Neural cell (in vitro differentiated cells): ENCODE results near the gene GAPDHS. TPM values are rescaled to one million over a fixed set of nuclear protein-coding genes. Genes with fewer than 3 reads are reported as not detected.

Source experiments
- H2AFZ ChIP-seq: fragments of 200-600, 300-800 bp; sonication (generic), shearing (Covaris generic); 2 replicates; pipeline ENCODE4 v1.6.0; 2014; ENCODE audit warnings: low read depth, mild to moderate bottlenecking, antibody characterized with exemption, low read length, moderate library complexity
- H3F3A ChIP-seq: fragments of 200-600 bp; shearing (Covaris generic); 2 replicates; pipeline ENCODE4 v1.6.1; 2016; ENCODE audit warnings: mild to moderate bottlenecking, moderate library complexity, mixed read lengths, antibody characterized with exemption, low read length; ENCODE audit not compliant: insufficient read depth, poor library complexity, severe bottlenecking
- H3K27ac ChIP-seq: fragments of 200-600, 300-800 bp; sonication (generic), shearing (Covaris generic); 2 replicates; pipeline ENCODE4 v1.5.1; 2014; ENCODE audit warnings: mild to moderate bottlenecking, low read length, moderate library complexity
- H3K27me3 ChIP-seq: fragments of 300-800, 200-600 bp; sonication (generic), shearing (Covaris generic); 2 replicates; pipeline ENCODE4 v1.6.0; 2014; ENCODE audit warnings: mild to moderate bottlenecking, low read depth, low read length, moderate library complexity; ENCODE audit not compliant: insufficient read depth
- H3K36me3 ChIP-seq: fragments of 300-800, 200-600 bp; sonication (generic), shearing (Covaris generic); 2 replicates; pipeline ENCODE4 v1.5.1; 2014; ENCODE audit warnings: mild to moderate bottlenecking, antibody characterized with exemption, low read length, moderate library complexity; ENCODE audit not compliant: insufficient read depth
- H3K4me2 ChIP-seq: fragments of 300-800, 200-600 bp; sonication (generic), shearing (Covaris generic); 2 replicates; pipeline ENCODE4 v1.6.0; 2014; ENCODE audit warnings: mild to moderate bottlenecking, low read length
- H3K4me3 ChIP-seq: fragments of 300-800, 200-600 bp; sonication (generic), shearing (Covaris generic); 2 replicates; pipeline ENCODE4 v1.5.1; 2014; ENCODE audit warnings: mild to moderate bottlenecking, low read length, moderate library complexity
- H3K79me2 ChIP-seq: fragments of 200-600 bp; shearing (Covaris generic); replicated peaks from 2 replicates; pipeline ENCODE4 v1.6.0; 2014; ENCODE audit warnings: mild to moderate bottlenecking, low read length, moderate library complexity; ENCODE audit not compliant: insufficient read depth
- H3K9ac ChIP-seq: fragments of 300-800, 200-600 bp; sonication (generic), shearing (Covaris generic); 2 replicates; pipeline ENCODE4 v1.6.1; 2016; ENCODE audit warnings: mild to moderate bottlenecking, low read length, mixed read lengths
- H3K9me2 ChIP-seq: fragments of 200-600 bp; shearing (Covaris generic); 2 replicates; pipeline ENCODE4 v1.6.1; 2016; ENCODE audit warnings: mild to moderate bottlenecking, low read length, mixed read lengths; ENCODE audit not compliant: insufficient read depth
- H3K9me3 ChIP-seq: fragments of 200-600, 300-800 bp; sonication (generic), shearing (Covaris generic); 2 replicates; pipeline ENCODE4 v1.6.1; 2016; ENCODE audit warnings: mild to moderate bottlenecking, mixed run types, low read length, moderate library complexity, mixed read lengths
- H4K20me1 ChIP-seq: fragments of 200-600 bp; shearing (Covaris generic); 2 replicates; pipeline ENCODE4 v1.6.1; 2016; ENCODE audit warnings: mild to moderate bottlenecking, mixed run types; ENCODE audit not compliant: insufficient read depth
- CTCF ChIP-seq: fragments of 450-650 bp; IDR thresholded peaks from 2 replicates; pipeline ENCODE4 v1.5.1; 2014; ENCODE audit warnings: antibody characterized with exemption, mild to moderate bottlenecking, moderate library complexity; ENCODE audit not compliant: poor library complexity, severe bottlenecking
- EP300 ChIP-seq: fragments of 450-650 bp; conservative IDR thresholded peaks from 2 replicates; pipeline ENCODE4 v1.6.1; 2014; ENCODE audit warnings: antibody characterized with exemption, mild to moderate bottlenecking, moderate library complexity; ENCODE audit not compliant: poor library complexity, severe bottlenecking
- EZH2 ChIP-seq: fragments of 200-600, 300-800 bp; shearing (Covaris generic), sonication (generic); IDR thresholded peaks from 2 replicates; pipeline ENCODE4 v1.6.1; 2014; ENCODE audit warnings: antibody characterized with exemption, low read length, borderline replicate concordance, mild to moderate bottlenecking; ENCODE audit not compliant: insufficient read depth, poor library complexity, severe bottlenecking
- MXI1 ChIP-seq: fragments of 450-650 bp; conservative IDR thresholded peaks from 2 replicates; pipeline ENCODE4 v1.6.1; 2014; ENCODE audit warnings: antibody characterized with exemption, mild to moderate bottlenecking; ENCODE audit not compliant: poor library complexity, severe bottlenecking
- POLR2AphosphoS5 ChIP-seq: IDR thresholded peaks from 2 replicates; pipeline ENCODE4 v1.6.1; 2012
- RAD21 ChIP-seq: fragments of 450-650 bp; conservative IDR thresholded peaks from 2 replicates; pipeline ENCODE4 v1.6.1; 2014; ENCODE audit warnings: antibody characterized with exemption, mild to moderate bottlenecking, moderate library complexity
- REST ChIP-seq: IDR thresholded peaks from 2 replicates; pipeline ENCODE4 v1.6.1; 2012; ENCODE audit warnings: borderline replicate concordance
- SMC3 ChIP-seq: fragments of 450-650 bp; conservative IDR thresholded peaks from 2 replicates; pipeline ENCODE4 v1.6.1; 2014; ENCODE audit warnings: antibody characterized with exemption, mild to moderate bottlenecking, moderate library complexity; ENCODE audit not compliant: poor library complexity
- TAF1 ChIP-seq: IDR thresholded peaks from 2 replicates; pipeline ENCODE4 v1.6.1; 2012; ENCODE audit warnings: low read depth
- polyA plus RNA-seq: library from polyadenylated mRNA; depleted of rRNA; stranded (reverse); fragments of >200 nt; gene quantifications from 2 replicates; pipeline ENCODE4 v1.2.3, GENCODE V29; 2014

Gene GAPDHS
- polyA plus RNA-seq, 1 donor from 2014 or later = not detected

- H3K27ac ChIP-seq = no peak overlapping the region
- peaks cover 36% of the 10 kb centered on the region for H3K27me3 ChIP-seq
- TF ChIP-seq REST = no peak
- TF ChIP-seq TAF1 = no peak
- TF ChIP-seq CTCF = no peak
- TF ChIP-seq RAD21 = no peak
- no peak for TF ChIP-seq SMC3
- TF ChIP-seq POLR2AphosphoS5 = no peak
- TF ChIP-seq EZH2 = no peak
- TF ChIP-seq EP300 = no peak
- TF ChIP-seq MXI1 = no peak
Measured at GRCh38 chr19:35511337-35511736, 21.9 kb upstream of the GAPDHS start.

GRCh38 chr19:35512831-35513627 lies 20.2 kb upstream of the GAPDHS start:
- H3K4me3 ChIP-seq = no peak overlapping the region
- H3K9me3 ChIP-seq = no peaks in the 10 kb centered on the region
- H3K9ac ChIP-seq = no peak overlapping the region
- no peaks in the 10 kb centered on the region for H4K20me1 ChIP-seq
- TF ChIP-seq MXI1 (no peak), RAD21 (no peak), EZH2 (no peak), TAF1 (no peak), CTCF (no peak), POLR2AphosphoS5 (no peak), REST (no peak)
- no peaks in the 10 kb centered on the region for H3K79me2 ChIP-seq
- no peaks in the 10 kb centered on the region for H3K9me2 ChIP-seq
- no peak overlapping the region for H3K4me2 ChIP-seq
- no peak overlapping the region for H3K27ac ChIP-seq
- peaks cover 36% of the 10 kb centered on the region for H3K27me3 ChIP-seq
- no peak overlapping the region for H2AFZ ChIP-seq
- H3K36me3 ChIP-seq = no peaks in the 10 kb centered on the region
- H3F3A ChIP-seq = no peaks in the 10 kb centered on the region

More at GRCh38 chr19:35511337-35511736, 21.9 kb upstream of the GAPDHS start:
- H3K4me2 ChIP-seq = no peak overlapping the region
- H3K4me3 ChIP-seq = no peak overlapping the region
- H3K9me2 ChIP-seq = no peaks in the 10 kb centered on the region
- H3K9ac ChIP-seq = no peak overlapping the region
- H3K9me3 ChIP-seq = no peaks in the 10 kb centered on the region
- H3K36me3 ChIP-seq = no peaks in the 10 kb centered on the region
- H4K20me1 ChIP-seq = no peaks in the 10 kb centered on the region
- H3K79me2 ChIP-seq = no peaks in the 10 kb centered on the region
- H3F3A ChIP-seq = no peaks in the 10 kb centered on the region
- H2AFZ ChIP-seq = no peak overlapping the region
